ENCODE results near the gene DESI1. TPM values are rescaled to one million over a fixed set of nuclear protein-coding genes. Genes with fewer than 3 reads are reported as not detected.

Gene DESI1
- total and polyA plus RNA-seq, 7 donors = 14.7 to 27.6 (median 21.5) TPM

- DNase-seq = no peak
- Histone ChIP-seq H3K4me3 (no peak overlapping the region), H3K27ac (no peak overlapping the region), H3K4me1 (no peaks in the 10 kb centered on the region), H3K36me3 (ENCODE audit: insufficient read depth in 1 of 2, low read depth in 1 of 2) (peaks cover 0 to 39% of the 10 kb centered on the region in 2 donors), H3K9me3 (no peaks in the 10 kb centered on the region), H3K27me3 (ENCODE audit: insufficient read depth in 3 of 3, low read length in 2 of 3) (no peaks in the 10 kb centered on the region)
- ATAC-seq = no peak
- 96 to 97% (median 97%) methylated on average over 12 of the region's 12 CpGs for WGBS, 3 donors
- intact Hi-C loops (cut with DNase I) = no loop called here
- TF ChIP-seq CTCF (IDR thresholded peaks at IDR 0.05) = no peak
Observed at GRCh38 chr22:41579297-41579996, 41.4 kb downstream of the DESI1 start.

GRCh38 chr22:41578818-41579217 is 42.0 kb downstream of the DESI1 start:
- Histone ChIP-seq H3K36me3 (ENCODE audit: insufficient read depth in 1 of 2, low read depth in 1 of 2) (peaks cover 0 to 33% of the 10 kb centered on the region in 2 donors), H3K9me3 (no peaks in the 10 kb centered on the region)
- ATAC-seq = no peak

GRCh38 chr22:41578114-41578513 is 42.7 kb downstream of the DESI1 start:
- DNase-seq = no peak
- WGBS, 3 donors = 90 to 94% (median 94%) methylated on average over 8 of the region's 8 CpGs
- no peak overlapping the region for H3K4me3 ChIP-seq
- ATAC-seq = no peak
- no peaks in the 10 kb centered on the region for H3K27me3 ChIP-seq (ENCODE audit: insufficient read depth in 3 of 3, low read length in 2 of 3)
- H3K36me3 ChIP-seq (ENCODE audit: insufficient read depth in 1 of 2, low read depth in 1 of 2) = peaks cover 0 to 26% of the 10 kb centered on the region in 2 donors
- H3K4me1 ChIP-seq = no peaks in the 10 kb centered on the region
- intact Hi-C loops (cut with DNase I) = no loop called here
- no peaks in the 10 kb centered on the region for H3K9me3 ChIP-seq
- no peak overlapping the region for H3K27ac ChIP-seq
- no peak for TF ChIP-seq CTCF (IDR thresholded peaks at IDR 0.05)

More at GRCh38 chr22:41578818-41579217, 42.0 kb downstream of the DESI1 start:
- intact Hi-C loops (cut with DNase I) = no loop called here
- no peaks in the 10 kb centered on the region for H3K27me3 ChIP-seq (ENCODE audit: insufficient read depth in 3 of 3, low read length in 2 of 3)
- WGBS, 3 donors = 94 to 95% (median 94%) methylated on average over 9 of the region's 9 CpGs
- H3K27ac ChIP-seq = no peak overlapping the region
- no peak overlapping the region for H3K4me3 ChIP-seq
- TF ChIP-seq CTCF (IDR thresholded peaks at IDR 0.05) = no peak
- H3K4me1 ChIP-seq = no peaks in the 10 kb centered on the region
- DNase-seq = no peak

- H3K4me1 ChIP-seq = no peaks in the 10 kb centered on the region
- DNase-seq (peak; percentile 46 to 72), ATAC-seq (peak; percentile 42 to 78 (median 62))
- no peaks in the 10 kb centered on the region for H3K27me3 ChIP-seq (ENCODE audit: insufficient read depth in 3 of 3, low read length in 2 of 3)
- intact Hi-C loops (cut with DNase I) = no loop called here
- peaks cover 0 to 16% of the 10 kb centered on the region in 2 donors for H3K36me3 ChIP-seq (ENCODE audit: insufficient read depth in 1 of 2, low read depth in 1 of 2)
- no peaks in the 10 kb centered on the region for H3K9me3 ChIP-seq
- no peak overlapping the region for H3K27ac ChIP-seq
- no peak overlapping the region for H3K4me3 ChIP-seq
- 66 to 77% (median 70%) methylated on average over 9 of the region's 9 CpGs for WGBS, 3 donors
- TF ChIP-seq CTCF (IDR thresholded peaks at IDR 0.05) = peak; percentile 44
Observed at GRCh38 chr22:41576877-41577276, 44.0 kb downstream of the DESI1 start.

- H3K4me1 ChIP-seq = no peaks in the 10 kb centered on the region
- WGBS, 3 donors = 91 to 92% (median 91%) methylated on average over 12 to 15 of the region's 15 CpGs
- no peak overlapping the region for H3K4me3 ChIP-seq
- no peak for TF ChIP-seq CTCF (IDR thresholded peaks at IDR 0.05)
- H3K27ac ChIP-seq = no peak overlapping the region
- no peaks in the 10 kb centered on the region for H3K27me3 ChIP-seq (ENCODE audit: insufficient read depth in 3 of 3, low read length in 2 of 3)
- DNase-seq = no peak
- no peak for ATAC-seq
- peaks cover 0 to 12% of the 10 kb centered on the region in 2 donors for H3K36me3 ChIP-seq (ENCODE audit: insufficient read depth in 1 of 2, low read depth in 1 of 2)
- intact Hi-C loops (cut with DNase I) = no loop called here
- H3K9me3 ChIP-seq = no peaks in the 10 kb centered on the region
Observed at GRCh38 chr22:41575533-41575932, 45.3 kb downstream of the DESI1 start.

All from psoas muscle (tissue), 8 donors.